OCI-LY1 (cell line): Measurements from ENCODE around the gene TNNT2.
A peak's percentile ranks its signal among the peaks of the same experiment; 100 is the strongest.

Source experiments
- H2AFZ ChIP-seq: fragments of 200-600 bp; sonication (generic), shearing (Covaris generic); 2 replicates; pipeline ENCODE4 v1.6.0; 2014; ENCODE audit warnings: antibody characterized with exemption, mild to moderate bottlenecking, low read length
- H3F3A ChIP-seq: fragments of 200-600 bp; sonication (generic), shearing (Covaris generic); 2 replicates; pipeline ENCODE4 v1.6.0; 2014; ENCODE audit warnings: mild to moderate bottlenecking, antibody characterized with exemption, low read length, moderate library complexity; ENCODE audit not compliant: insufficient read depth
- H3K27ac ChIP-seq: fragments of 200-600 bp; sonication (generic); 2 replicates; pipeline ENCODE4 v1.5.1; 2014; ENCODE audit warnings: low read length, mixed run types, mild to moderate bottlenecking, low read depth; ENCODE audit not compliant: poor library complexity, severe bottlenecking
- H3K27me3 ChIP-seq: fragments of 200-600 bp; sonication (generic); 2 replicates; pipeline ENCODE4 v1.6.0; 2014; ENCODE audit warnings: antibody characterized with exemption, mild to moderate bottlenecking, low read length, moderate library complexity; ENCODE audit not compliant: insufficient read depth
- H3K36me3 ChIP-seq: fragments of 200-600 bp; sonication (generic); 2 replicates; pipeline ENCODE4 v1.6.1; 2014; ENCODE audit warnings: mild to moderate bottlenecking, antibody characterized with exemption, low read length, moderate library complexity, mixed read lengths; ENCODE audit not compliant: insufficient read depth
- H3K4me1 ChIP-seq: fragments of 200-600 bp; sonication (generic); 2 replicates; pipeline ENCODE4 v1.5.1; 2014; ENCODE audit warnings: mild to moderate bottlenecking, low read length, moderate library complexity; ENCODE audit not compliant: insufficient read depth, severe bottlenecking
- H3K4me2 ChIP-seq: fragments of 200-600 bp; sonication (generic), shearing (Covaris generic); 2 replicates; pipeline ENCODE4 v1.6.1; 2014; ENCODE audit warnings: low read length
- H3K4me3 ChIP-seq: fragments of 200-600 bp; sonication (generic); 2 replicates; pipeline ENCODE4 v1.5.1; 2014; ENCODE audit warnings: low read length, low read depth, mild to moderate bottlenecking, mixed read lengths; ENCODE audit not compliant: poor library complexity, severe bottlenecking
- H3K79me2 ChIP-seq: fragments of 200-600 bp; shearing (Covaris generic); 2 replicates; pipeline ENCODE4 v1.6.1; 2016; ENCODE audit warnings: mixed run types, low read length, mixed read lengths; ENCODE audit not compliant: insufficient read depth
- H3K9ac ChIP-seq: fragments of 200-600 bp; sonication (generic), shearing (Covaris generic); 2 replicates; pipeline ENCODE4 v1.6.1; 2014; ENCODE audit warnings: mild to moderate bottlenecking, low read length, mixed read lengths
- H3K9me2 ChIP-seq: fragments of 200-600 bp; sonication (generic), shearing (Covaris generic); 2 replicates; pipeline ENCODE4 v1.6.1; 2014; ENCODE audit warnings: low read depth, mild to moderate bottlenecking, low read length, mixed read lengths
- H3K9me3 ChIP-seq: fragments of 200-600 bp; shearing (Covaris generic); 2 replicates; pipeline ENCODE4 v1.6.1; 2014; ENCODE audit warnings: low read length, mixed read lengths
- H4K20me1 ChIP-seq: fragments of 200-600 bp; sonication (generic), shearing (Covaris generic); 2 replicates; pipeline ENCODE4 v1.6.0; 2016; ENCODE audit warnings: mild to moderate bottlenecking, low read length; ENCODE audit not compliant: insufficient read depth
- EZH2 ChIP-seq: fragments of 200-600 bp; sonication (generic), shearing (Covaris generic); IDR thresholded peaks from 2 replicates; pipeline ENCODE4 v1.8.0; 2017; ENCODE audit warnings: borderline replicate concordance, mixed run types, mild to moderate bottlenecking, antibody characterized with exemption, low read length, moderate library complexity, mixed read lengths
- TF ChIP-seq, protein P1 (sequence below): fragments of 200-600 bp; sonication (generic), shearing (Covaris generic); IDR thresholded peaks from 2 replicates; pipeline ENCODE4 v1.5.1; 2017; ENCODE audit warnings: mild to moderate bottlenecking, antibody characterized with exemption, low read length, moderate library complexity, mixed read lengths

TNNT2 gene

DNA sequence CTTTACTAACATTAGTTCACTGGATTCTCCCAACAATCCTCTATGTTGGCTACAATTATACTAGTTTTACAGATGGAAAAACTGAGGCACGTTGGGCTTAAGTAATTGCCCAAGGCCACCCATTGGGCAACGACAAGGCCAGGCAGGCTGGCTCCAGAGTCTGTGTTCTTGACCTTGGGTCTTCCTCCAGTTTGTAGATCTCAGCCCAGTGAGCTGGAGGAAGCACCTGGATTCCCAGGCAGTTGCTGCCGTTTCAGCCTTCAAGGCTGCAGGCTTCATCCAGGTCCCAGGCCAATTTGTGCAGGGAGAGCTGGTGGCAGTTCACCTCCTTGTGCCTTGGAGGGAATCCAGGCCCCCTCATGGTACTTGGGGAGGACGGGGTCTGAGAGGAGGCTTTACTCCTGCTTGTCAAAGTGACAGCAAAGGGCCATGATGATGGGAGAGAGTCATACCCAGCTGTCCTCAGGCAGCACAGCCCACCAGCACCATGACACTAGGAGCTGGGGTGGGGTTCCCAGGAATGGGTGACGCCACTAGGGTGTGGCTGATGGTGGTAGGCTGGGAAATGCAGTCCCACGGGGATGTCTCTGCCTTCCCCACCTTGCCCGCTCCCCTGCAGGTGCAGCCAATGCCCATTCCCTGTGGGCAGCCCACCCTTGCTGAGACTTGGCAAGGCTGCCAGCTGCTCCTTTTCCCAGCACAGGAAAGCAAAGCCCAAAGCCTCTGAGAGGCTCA, 67.1 kb downstream of the TNNT2 start:
- no peak overlapping the region for H2AFZ ChIP-seq
- H3K4me3 ChIP-seq: no peak overlapping the region
- no peaks in the 10 kb centered on the region for H3K9me3 ChIP-seq
- no peaks in the 10 kb centered on the region for H3K36me3 ChIP-seq
- no peak overlapping the region for H3K27ac ChIP-seq
- 0 out of 2 replicates have a peak, but pooled peaks cover 5% of the 10 kb centered on the region for H3K27me3 ChIP-seq
- no peaks in the 10 kb centered on the region for H4K20me1 ChIP-seq
- no peaks in the 10 kb centered on the region for H3K9me2 ChIP-seq
- TF ChIP-seq, protein P1, sequence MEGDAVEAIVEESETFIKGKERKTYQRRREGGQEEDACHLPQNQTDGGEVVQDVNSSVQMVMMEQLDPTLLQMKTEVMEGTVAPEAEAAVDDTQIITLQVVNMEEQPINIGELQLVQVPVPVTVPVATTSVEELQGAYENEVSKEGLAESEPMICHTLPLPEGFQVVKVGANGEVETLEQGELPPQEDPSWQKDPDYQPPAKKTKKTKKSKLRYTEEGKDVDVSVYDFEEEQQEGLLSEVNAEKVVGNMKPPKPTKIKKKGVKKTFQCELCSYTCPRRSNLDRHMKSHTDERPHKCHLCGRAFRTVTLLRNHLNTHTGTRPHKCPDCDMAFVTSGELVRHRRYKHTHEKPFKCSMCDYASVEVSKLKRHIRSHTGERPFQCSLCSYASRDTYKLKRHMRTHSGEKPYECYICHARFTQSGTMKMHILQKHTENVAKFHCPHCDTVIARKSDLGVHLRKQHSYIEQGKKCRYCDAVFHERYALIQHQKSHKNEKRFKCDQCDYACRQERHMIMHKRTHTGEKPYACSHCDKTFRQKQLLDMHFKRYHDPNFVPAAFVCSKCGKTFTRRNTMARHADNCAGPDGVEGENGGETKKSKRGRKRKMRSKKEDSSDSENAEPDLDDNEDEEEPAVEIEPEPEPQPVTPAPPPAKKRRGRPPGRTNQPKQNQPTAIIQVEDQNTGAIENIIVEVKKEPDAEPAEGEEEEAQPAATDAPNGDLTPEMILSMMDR: no peak
- TF ChIP-seq EZH2: no peak
- H3K79me2 ChIP-seq: no peaks in the 10 kb centered on the region
- no peak overlapping the region for H3K9ac ChIP-seq
- H3F3A ChIP-seq: no peaks in the 10 kb centered on the region
- H3K4me1 ChIP-seq: no peaks in the 10 kb centered on the region
- no peak overlapping the region for H3K4me2 ChIP-seq

DNA sequence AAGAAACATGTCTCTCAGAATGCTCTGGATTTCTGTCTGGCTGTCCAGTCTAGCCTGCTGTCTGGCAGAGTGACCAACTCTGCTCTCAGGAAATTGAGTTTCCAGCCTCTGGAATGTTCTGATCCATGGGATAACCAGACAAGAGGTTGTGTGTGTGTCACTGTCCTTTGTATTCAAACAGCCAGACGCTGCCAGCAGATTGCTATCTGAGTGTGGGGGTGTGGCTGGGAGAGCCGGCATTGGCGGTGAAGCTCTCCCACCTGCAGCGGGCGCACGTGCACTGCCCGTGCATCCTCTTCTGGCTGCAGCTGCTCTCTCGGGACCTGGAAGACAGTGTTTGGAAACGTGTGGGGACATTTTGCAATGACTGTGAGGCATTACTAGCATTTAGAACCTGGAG, 68.1 kb downstream of the TNNT2 start:
- Histone ChIP-seq H3K4me1 (no peaks in the 10 kb centered on the region), H3K27ac (no peak overlapping the region), H4K20me1 (no peaks in the 10 kb centered on the region)

More for the DNA sequence above, 68.1 kb downstream of the TNNT2 start:
- Histone ChIP-seq H3F3A (no peaks in the 10 kb centered on the region), H3K9ac (no peak overlapping the region), H3K9me2 (no peaks in the 10 kb centered on the region), H2AFZ (no peak overlapping the region), H3K36me3 (no peaks in the 10 kb centered on the region), H3K9me3 (no peaks in the 10 kb centered on the region), H3K4me2 (no peak overlapping the region), H3K27me3 (0 out of 2 replicates have a peak, but pooled peaks cover 5% of the 10 kb centered on the region), H3K79me2 (no peaks in the 10 kb centered on the region), H3K4me3 (no peak overlapping the region)
- no peak for TF ChIP-seq EZH2
- TF ChIP-seq, protein P1: peak; percentile 54
